ENCODE measurements around the gene MEGF11.

DNA sequence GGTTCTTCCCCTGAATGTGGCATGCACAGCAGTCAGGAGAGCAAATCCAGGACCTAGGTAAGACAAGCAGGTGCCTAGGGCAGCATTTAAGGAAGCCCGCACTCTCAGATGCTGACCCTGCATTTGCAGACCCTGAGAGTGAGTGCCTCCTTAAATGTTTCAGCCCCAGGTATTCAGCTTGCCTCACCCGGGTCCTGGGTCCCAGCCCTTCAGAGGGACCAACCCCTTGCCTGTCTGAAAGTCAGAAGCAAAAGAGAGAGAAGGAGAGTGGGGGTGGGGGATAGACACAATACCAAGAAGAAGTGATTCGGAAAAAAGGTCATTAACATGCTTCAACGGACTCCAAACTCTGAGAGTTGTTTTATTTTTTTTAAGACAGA lies 75.0 kb downstream of the MEGF11 start:
- TF ChIP-seq, protein P1, sequence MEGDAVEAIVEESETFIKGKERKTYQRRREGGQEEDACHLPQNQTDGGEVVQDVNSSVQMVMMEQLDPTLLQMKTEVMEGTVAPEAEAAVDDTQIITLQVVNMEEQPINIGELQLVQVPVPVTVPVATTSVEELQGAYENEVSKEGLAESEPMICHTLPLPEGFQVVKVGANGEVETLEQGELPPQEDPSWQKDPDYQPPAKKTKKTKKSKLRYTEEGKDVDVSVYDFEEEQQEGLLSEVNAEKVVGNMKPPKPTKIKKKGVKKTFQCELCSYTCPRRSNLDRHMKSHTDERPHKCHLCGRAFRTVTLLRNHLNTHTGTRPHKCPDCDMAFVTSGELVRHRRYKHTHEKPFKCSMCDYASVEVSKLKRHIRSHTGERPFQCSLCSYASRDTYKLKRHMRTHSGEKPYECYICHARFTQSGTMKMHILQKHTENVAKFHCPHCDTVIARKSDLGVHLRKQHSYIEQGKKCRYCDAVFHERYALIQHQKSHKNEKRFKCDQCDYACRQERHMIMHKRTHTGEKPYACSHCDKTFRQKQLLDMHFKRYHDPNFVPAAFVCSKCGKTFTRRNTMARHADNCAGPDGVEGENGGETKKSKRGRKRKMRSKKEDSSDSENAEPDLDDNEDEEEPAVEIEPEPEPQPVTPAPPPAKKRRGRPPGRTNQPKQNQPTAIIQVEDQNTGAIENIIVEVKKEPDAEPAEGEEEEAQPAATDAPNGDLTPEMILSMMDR (IDR thresholded peaks at IDR 0.05; ENCODE audit: low read depth, low read length) = no peak
- TF ChIP-seq EZH2phosphoT487 (IDR thresholded peaks at IDR 0.05; ENCODE audit: low read depth) = no peak

Data from OCI-LY3 (cell line).